ENCODE data around the gene SELENOT.
"Not testable (repeated sequence)": the region's sequence is repeated elsewhere in the genome, so short reads cannot be mapped to it uniquely, and the experiment has no call there.

The SELENOT gene

GRCh38 chr3:150607267-150608065 is 4.3 kb downstream of the SELENOT start:
- no peak for DNase-seq (ENCODE audit: low spot score)

GRCh38 chr3:150609988-150610387 is 6.9 kb downstream of the SELENOT start:
- no peak for DNase-seq (ENCODE audit: low spot score)

- no peak for DNase-seq (ENCODE audit: low spot score)
Measured at GRCh38 chr3:150610785-150611184, 7.7 kb downstream of the SELENOT start.

GRCh38 chr3:150611666-150612065 is 8.5 kb downstream of the SELENOT start:
- no peak for DNase-seq (ENCODE audit: low spot score)

DNA sequence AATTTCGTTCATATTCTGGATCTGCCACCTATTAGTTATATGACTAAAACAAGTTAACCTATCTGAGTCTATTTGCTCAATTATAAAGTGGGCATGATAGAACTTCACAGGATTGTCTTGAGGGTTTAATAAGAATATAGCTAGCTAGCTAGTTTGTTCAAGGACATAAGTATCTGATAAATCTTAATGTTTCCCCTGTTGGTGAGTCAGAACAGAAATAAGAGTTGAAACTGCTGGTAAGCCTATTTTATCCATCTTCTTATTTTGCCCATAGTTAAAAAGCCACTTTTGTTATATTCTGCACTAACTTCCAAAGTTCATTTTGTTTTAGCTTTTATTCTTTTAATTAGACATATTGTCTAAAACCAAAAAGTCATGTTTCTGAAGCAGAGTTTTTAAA is 9.4 kb downstream of the SELENOT start:
- no peak for DNase-seq (ENCODE audit: low spot score)

DNA sequence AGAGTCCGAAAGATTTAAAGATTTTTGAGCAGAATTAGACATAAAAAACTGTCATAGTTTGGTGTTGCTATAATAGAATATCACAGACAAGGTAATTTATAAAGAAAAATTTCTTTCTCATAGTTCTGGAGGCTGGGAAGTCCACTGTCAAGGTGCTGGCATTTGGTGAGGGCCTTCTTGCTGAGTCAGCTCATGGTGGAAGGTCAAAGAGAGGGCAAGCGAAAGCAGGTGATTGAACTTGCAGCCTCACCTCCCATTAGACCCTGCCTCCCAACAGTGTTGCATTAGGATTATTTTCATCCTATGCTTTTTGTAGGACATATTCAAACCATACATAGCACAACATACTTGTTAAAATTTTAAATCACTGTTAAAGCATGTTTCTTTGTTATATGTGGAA is 9.9 kb downstream of the SELENOT start:
- no peak for DNase-seq (ENCODE audit: low spot score)

- no peak for DNase-seq (ENCODE audit: low spot score)
Measured at GRCh38 chr3:150613709-150614480, 10.8 kb downstream of the SELENOT start.

DNA sequence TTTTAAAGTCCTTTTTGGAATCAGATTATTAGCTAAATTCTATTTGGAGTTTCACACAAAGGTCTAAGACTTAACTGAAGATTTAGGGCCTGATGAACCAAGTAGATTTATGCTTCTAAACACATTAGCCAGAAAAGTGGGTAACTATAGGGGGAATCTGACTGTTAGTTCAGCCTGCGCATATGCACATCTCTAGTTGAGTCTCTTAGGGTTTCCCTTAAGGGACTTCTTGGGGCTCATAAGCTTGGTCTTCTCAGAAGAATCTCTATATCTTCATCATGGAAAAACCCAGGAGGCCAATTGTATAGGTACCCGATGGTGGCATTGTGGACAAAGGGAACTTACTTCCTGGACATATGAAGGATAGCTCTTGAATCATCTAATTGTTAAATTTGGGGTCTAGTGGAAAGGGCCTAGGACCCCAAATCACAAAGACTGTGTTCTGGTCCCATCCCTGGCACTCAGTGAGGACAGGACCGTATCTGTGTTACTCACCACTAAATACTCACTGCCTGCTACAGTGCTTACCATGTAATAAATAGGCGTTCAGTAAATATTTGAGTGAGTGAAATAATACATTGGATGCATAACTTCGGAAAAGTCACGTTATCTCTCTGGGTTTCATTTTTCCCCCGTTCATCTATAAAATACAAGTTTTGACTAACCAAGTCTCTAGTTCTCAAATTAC is 17.0 kb downstream of the SELENOT start:
- DNase-seq (ENCODE audit: low spot score): no peak

DNA sequence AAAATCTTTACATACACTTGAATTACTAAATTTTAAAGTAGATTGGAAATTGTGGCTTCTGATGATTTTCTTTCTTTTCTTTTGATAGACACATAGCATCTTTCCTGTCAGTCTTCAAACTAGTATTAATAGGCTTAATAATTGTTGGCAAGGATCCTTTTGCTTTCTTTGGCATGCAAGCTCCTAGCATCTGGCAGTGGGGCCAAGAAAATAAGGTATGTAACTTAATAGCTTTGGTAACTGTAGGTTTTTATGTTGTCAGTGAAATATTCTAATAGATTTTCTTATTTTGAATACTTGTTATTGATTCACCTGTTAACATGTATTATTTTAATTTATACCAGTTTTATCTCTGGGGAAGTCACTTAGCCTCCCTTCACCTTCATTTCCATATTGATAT is 19.8 kb downstream of the SELENOT start:
- DNase-seq (ENCODE audit: low spot score): not testable (repeated sequence)

DNA sequence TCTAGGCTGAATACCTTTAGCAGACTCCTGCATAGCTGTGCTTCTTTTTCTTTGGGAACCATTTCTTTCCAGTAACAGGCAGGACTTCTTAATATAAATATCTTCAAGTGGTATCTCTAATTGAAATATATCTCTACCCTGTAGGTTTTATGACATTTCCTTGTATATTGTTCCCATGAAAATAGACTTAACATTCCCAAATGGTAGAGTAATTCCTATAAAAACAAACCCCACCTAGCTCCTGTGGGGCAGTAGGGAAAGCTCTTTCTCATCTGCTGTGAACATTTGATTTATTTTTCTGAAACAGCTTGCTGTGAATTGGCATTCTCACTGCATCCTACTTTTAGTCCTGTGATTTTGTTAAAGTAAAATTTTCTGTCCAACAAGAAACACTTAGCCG is 20.8 kb downstream of the SELENOT start:
- no peak for DNase-seq (ENCODE audit: low spot score)

GRCh38 chr3:150626148-150626930 is 23.2 kb downstream of the SELENOT start:
- no peak for DNase-seq (ENCODE audit: low spot score)

DNA sequence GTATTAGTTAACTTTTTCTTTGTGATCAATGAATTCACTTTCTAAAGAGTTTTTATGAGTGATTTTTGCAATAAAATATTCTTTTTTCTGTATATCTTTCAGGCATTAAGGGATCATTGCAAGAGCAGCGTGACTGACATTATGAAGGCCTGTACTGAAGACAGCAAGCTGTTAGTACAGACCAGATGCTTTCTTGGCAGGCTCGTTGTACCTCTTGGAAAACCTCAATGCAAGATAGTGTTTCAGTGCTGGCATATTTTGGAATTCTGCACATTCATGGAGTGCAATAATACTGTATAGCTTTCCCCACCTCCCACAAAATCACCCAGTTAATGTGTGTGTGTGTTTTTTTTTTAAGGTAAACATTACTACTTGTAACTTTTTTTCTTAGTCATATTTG is 24.4 kb downstream of the SELENOT start:
- no peak for DNase-seq (ENCODE audit: low spot score)

DNA sequence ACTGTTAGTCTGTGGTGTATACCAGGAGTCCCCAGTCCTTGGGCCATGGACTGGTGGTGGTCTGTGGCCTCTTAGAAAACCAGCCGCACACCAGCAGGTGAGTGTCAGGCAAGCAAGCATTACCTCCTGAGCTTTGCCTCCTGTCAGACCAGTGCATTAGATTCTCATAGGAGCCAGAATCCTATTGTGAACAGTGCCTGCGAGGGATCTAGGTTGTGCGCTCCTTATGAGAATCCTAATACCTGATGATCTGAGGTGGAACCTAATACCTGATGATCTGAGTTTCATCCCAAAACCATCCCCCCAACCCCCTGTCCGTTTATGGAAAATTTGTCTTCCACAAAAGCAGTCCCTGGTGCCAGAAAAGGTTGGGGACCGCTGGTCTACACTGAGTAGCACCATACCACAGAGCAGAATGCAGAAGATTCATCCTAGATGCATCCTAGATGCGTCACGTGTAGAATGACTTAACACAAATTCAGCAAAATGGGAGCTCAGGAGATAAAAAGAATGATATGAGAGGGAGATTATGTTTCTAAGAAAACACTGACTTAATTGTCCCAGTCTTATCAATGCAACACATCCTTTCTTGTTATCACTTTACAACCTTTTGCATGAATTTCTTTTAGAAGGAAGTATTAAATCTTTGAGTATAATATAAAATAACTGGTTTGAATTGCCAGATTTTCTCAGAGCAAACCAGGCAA is 28.5 kb downstream of the SELENOT start:
- DNase-seq (ENCODE audit: low spot score): no peak

DNA sequence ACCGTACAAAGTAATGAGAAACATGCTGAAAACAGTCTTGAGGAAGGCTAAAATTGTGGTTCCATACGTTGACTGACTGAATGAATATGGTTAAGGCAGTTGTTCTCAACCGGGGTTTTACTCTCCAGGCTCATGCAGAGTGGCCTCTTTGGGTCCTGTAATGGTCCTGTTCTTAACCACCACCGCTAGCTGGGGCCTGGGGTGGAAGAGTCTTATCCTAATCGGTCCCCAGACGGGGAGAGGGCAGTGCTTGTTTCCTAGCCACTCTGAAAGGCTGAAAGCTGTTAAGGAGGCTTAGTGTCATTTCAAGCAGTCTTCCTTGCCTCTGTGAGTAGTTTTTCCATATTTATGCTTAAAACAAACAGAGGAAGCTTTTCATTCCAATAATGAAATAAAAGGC is 32.0 kb downstream of the SELENOT start:
- DNase-seq (ENCODE audit: low spot score): no peak

DNA sequence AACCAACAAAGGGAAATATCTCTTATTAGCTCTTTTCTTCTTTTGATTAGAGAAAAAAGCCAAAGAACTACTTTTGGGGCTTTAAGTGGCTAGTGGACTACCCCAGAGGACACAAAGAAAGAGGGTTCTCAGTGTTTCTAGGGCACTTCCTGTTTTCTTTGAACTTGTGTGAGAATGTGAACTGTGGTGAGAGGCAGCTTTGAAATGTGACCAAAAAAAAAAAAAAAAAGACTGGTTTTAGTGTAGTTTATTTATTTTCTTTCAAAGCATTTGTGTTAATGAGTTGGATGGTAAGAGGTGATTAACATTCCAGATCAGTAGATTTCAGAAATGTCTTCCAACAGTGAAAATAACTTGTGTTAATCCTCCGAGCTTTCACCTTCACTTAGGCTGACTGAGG is 32.4 kb downstream of the SELENOT start:
- no peak for DNase-seq (ENCODE audit: low spot score)

- DNase-seq (ENCODE audit: low spot score): no peak
Measured at GRCh38 chr3:150636258-150636657, 33.1 kb downstream of the SELENOT start.

- DNase-seq (ENCODE audit: low spot score): no peak
Measured at GRCh38 chr3:150639262-150639661, 36.1 kb downstream of the SELENOT start.

- no peak for DNase-seq (ENCODE audit: low spot score)
Measured at GRCh38 chr3:150640256-150640655, 37.1 kb downstream of the SELENOT start.

GRCh38 chr3:150653110-150653561 is 50.0 kb downstream of the SELENOT start:
- no peak for DNase-seq (ENCODE audit: low spot score)

GRCh38 chr3:150656316-150656715 is 53.2 kb downstream of the SELENOT start:
- DNase-seq (ENCODE audit: low spot score): no peak
